GM20000 (cell line): Measurements from ENCODE around the gene ATP8B4.

Experiments
- DNase-seq: peaks from one replicate; pipeline ENCODE4 v3.0.0; 2012; ENCODE audit warnings: low spot score
- TF ChIP-seq, protein P1 (sequence below): IDR thresholded peaks from 2 replicates; pipeline ENCODE4 v1.5.1; 2012; ENCODE audit warnings: mild to moderate bottlenecking, control low read depth; ENCODE audit errors: extremely low read depth, missing control alignments

The ATP8B4 gene

GRCh38 chr15:50144341-50145120, 25.5 kb upstream of the ATP8B4 start:
- no peak for DNase-seq
- TF ChIP-seq, protein P1, sequence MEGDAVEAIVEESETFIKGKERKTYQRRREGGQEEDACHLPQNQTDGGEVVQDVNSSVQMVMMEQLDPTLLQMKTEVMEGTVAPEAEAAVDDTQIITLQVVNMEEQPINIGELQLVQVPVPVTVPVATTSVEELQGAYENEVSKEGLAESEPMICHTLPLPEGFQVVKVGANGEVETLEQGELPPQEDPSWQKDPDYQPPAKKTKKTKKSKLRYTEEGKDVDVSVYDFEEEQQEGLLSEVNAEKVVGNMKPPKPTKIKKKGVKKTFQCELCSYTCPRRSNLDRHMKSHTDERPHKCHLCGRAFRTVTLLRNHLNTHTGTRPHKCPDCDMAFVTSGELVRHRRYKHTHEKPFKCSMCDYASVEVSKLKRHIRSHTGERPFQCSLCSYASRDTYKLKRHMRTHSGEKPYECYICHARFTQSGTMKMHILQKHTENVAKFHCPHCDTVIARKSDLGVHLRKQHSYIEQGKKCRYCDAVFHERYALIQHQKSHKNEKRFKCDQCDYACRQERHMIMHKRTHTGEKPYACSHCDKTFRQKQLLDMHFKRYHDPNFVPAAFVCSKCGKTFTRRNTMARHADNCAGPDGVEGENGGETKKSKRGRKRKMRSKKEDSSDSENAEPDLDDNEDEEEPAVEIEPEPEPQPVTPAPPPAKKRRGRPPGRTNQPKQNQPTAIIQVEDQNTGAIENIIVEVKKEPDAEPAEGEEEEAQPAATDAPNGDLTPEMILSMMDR: no peak

DNA sequence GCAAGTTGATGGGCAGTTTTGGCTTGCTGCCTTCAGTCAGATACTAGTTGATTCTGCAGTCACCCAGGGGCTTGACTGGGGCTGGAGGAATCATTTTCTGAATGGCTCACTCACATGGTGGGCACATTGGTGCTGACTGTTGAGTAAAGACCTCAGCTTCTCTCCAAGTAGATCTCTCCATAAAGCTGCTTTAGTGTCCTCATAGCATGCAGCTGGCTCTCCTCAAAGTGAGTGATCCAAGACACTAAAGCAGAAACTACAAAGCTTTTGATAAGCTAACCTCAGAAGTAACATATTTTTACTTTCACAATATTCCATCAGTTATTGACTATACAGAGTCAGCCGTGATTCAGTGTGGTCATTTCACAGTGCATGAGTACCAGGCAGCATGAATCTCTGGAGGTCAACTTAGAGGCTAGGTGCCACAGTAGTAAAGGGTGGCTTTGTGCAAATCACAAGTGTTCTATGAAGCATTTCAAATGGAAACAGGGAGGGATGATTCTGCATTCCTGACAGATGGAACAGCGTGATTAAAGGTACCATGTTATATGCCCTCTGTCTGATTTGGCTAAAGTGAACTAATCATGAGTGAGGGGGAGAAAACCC, 24.3 kb upstream of the ATP8B4 start:
- TF ChIP-seq, protein P1: no peak

DNA sequence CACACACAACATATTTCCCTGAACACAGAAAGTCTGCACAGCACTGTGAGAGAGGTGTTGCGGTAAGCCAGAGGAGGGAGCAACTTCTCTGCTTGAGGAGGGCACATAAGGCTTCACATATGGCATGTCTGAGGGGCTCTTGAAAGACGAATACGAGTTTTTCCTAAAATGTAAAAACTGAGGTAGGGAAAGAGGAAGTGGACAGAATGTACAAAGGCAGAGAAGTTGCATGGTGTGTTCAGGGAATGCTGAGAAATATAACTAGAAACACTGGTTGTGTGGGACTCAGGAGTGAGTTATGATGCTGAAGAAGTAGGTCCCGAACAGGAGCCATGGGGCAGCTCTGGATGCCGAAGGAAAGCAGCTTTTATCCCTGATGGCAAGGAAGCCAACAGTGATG, 22.8 kb upstream of the ATP8B4 start:
- DNase-seq: no peak
- TF ChIP-seq, protein P1: no peak

More for the DNA sequence above, 24.3 kb upstream of the ATP8B4 start:
- no peak for DNase-seq

DNA sequence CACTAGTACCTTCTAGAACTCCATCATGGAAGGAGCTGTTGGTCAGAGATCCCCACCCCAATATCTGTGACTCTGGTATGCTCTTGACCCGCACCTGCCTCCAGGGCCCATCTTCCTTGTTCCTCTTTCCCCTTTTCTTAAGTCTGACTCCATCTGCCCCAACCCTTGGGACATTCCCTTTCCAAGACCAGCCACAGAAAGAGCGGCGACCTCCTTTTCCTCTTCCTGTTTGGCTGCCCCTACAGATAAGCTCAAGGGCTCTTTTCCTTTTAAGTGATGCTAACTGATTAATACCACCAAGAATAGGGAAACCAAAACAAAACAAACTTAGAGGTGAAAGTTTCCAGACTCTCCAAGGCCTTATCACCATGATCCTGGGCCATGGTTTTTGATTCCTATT, 21.9 kb upstream of the ATP8B4 start:
- TF ChIP-seq, protein P1: no peak
- no peak for DNase-seq

DNA sequence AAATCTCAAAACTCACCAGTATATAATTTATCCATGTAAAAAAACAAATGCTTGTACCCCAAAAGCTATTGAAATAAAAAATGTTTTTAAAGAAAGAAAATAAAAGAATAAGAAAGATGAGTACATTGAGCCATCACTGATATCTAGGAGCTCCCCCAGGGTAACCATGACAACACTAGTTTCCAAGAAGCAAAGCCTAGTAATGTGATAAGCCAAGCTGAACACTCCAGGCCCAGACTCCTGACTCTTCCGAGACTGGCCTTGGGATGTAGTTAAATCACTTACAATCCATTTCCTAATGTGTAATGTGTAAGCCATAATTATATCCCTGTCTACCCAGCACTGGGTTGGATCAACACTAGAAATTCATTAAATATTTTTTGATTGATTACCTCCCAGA, 21.1 kb upstream of the ATP8B4 start:
- no peak for DNase-seq
- TF ChIP-seq, protein P1: no peak

- no peak for DNase-seq
- TF ChIP-seq, protein P1: no peak
Measured at GRCh38 chr15:50138391-50138790, 19.4 kb upstream of the ATP8B4 start.

GRCh38 chr15:50137893-50138292, 18.9 kb upstream of the ATP8B4 start:
- TF ChIP-seq, protein P1: no peak
- no peak for DNase-seq
